Activated CD8-positive, alpha-beta T cell treated with anti-CD3 and anti-CD28 coated beads for 36 hours (primary cell): Measurements from ENCODE around the gene EPN1. TPM values are rescaled to one million over a fixed set of nuclear protein-coding genes. Genes with fewer than 3 reads are reported as not detected.
"Not testable (repeated sequence)": the region's sequence is repeated elsewhere in the genome, so short reads cannot be mapped to it uniquely, and the experiment has no call there.

Source experiments
- ATAC-seq: fragments of 200-7000 bp; cut with Tn5 transposase; one replicate; pipeline ENCODE4 v1.10.0; 2021; ENCODE audit warnings: mild to moderate bottlenecking, moderate library complexity
- CTCF ChIA-PET: fragments of 350-600 bp; sonication (Branson Sonifier 250); formaldehyde crosslinking; loops from one replicate; lab custom pipeline; 2021; ENCODE audit warnings: antibody characterized with exemption; lab: Charles Lee
- POLR2A ChIA-PET: fragments of 350-600 bp; sonication (Branson Sonifier 250); formaldehyde crosslinking; loops from one replicate; lab custom pipeline; 2021; ENCODE audit warnings: antibody characterized with exemption; lab: Charles Lee
- DNase-seq: peaks from one replicate; pipeline ENCODE4 v3.0.0-alpha.2; 2020
- H3K27ac Mint-ChIP-seq: one replicate; pipeline ENCODE4 v1.8.0; 2021; ENCODE audit warnings: mild to moderate bottlenecking, mixed read lengths
- H3K27me3 Mint-ChIP-seq: one replicate; pipeline ENCODE4 v1.8.0; 2021; ENCODE audit warnings: mixed read lengths
- H3K36me3 Mint-ChIP-seq: one replicate; pipeline ENCODE4 v1.8.0; 2021; ENCODE audit warnings: low read depth, mixed read lengths
- H3K4me1 Mint-ChIP-seq: one replicate; pipeline ENCODE4 v1.8.0; 2021; ENCODE audit warnings: low read depth, mixed read lengths
- H3K4me3 Mint-ChIP-seq: one replicate; pipeline ENCODE4 v1.8.0; 2021; ENCODE audit warnings: mild to moderate bottlenecking, moderate library complexity, mixed read lengths
- H3K9me3 Mint-ChIP-seq: one replicate; pipeline ENCODE4 v1.8.0; 2021; ENCODE audit warnings: mixed read lengths
- CTCF ChIP-seq: fragments of 200-600 bp; IDR thresholded peaks from one replicate; pipeline ENCODE4 v1.8.0; 2022; ENCODE audit warnings: antibody characterized with exemption, mild to moderate bottlenecking
- intact Hi-C: fragments of 100-400 bp; cut with micrococcal nuclease; formaldehyde crosslinking; loops from one replicate; pipeline ENCODE4 v1.10.0; 2022
- total RNA-seq, 2 experiments: library from RNA; stranded (reverse); gene quantifications; one replicate each; pipeline ENCODE4 v1.2.3, GENCODE V29; 2021

The EPN1 gene
- total RNA-seq, 2 experiments from 2014 or later, result 36.2 to 37.7 TPM

- H3K27me3 Mint-ChIP-seq, result peaks cover 39% of the 10 kb centered on the region
- H3K36me3 Mint-ChIP-seq, result no peaks in the 10 kb centered on the region
- POLR2A ChIA-PET, result no interaction called here
- no peak overlapping the region for H3K4me3 Mint-ChIP-seq
- intact Hi-C loops, result no loop called here
- ATAC-seq (no peak), DNase-seq (no peak)
- no peak for TF ChIP-seq CTCF
- H3K4me1 Mint-ChIP-seq, result no peaks in the 10 kb centered on the region
- no peak overlapping the region for H3K27ac Mint-ChIP-seq
- CTCF ChIA-PET, result no interaction called here
- peaks cover 14% of the 10 kb centered on the region for H3K9me3 Mint-ChIP-seq
Measured at GRCh38 chr19:55720801-55721200, 45.8 kb downstream of the EPN1 start.

- ATAC-seq, result no peak
- no peak for DNase-seq
- H3K9me3 Mint-ChIP-seq, result peaks cover 14% of the 10 kb centered on the region
- TF ChIP-seq CTCF, result no peak
- H3K27ac Mint-ChIP-seq, result no peak overlapping the region
- intact Hi-C loops, result no loop called here
- H3K4me3 Mint-ChIP-seq, result no peak overlapping the region
- CTCF ChIA-PET, result no interaction called here
- no peaks in the 10 kb centered on the region for H3K36me3 Mint-ChIP-seq
- no peaks in the 10 kb centered on the region for H3K4me1 Mint-ChIP-seq
- POLR2A ChIA-PET, result no interaction called here
- H3K27me3 Mint-ChIP-seq, result peaks cover 26% of the 10 kb centered on the region
Measured at GRCh38 chr19:55723491-55723890, 48.5 kb downstream of the EPN1 start.

GRCh38 chr19:55730378-55730777, 55.4 kb downstream of the EPN1 start:
- POLR2A ChIA-PET, H3K4me1 Mint-ChIP-seq, H3K4me3 Mint-ChIP-seq, DNase-seq, H3K9me3 Mint-ChIP-seq, intact Hi-C loops, H3K36me3 Mint-ChIP-seq, H3K27me3 Mint-ChIP-seq, ATAC-seq, H3K27ac Mint-ChIP-seq: not testable (repeated sequence)
- CTCF ChIA-PET, result interaction anchor here (1.1 kb wide), 1 partner anchor 27 kb away, joined by 3 read pairs; no protein-coding TSS in a partner anchor

DNA sequence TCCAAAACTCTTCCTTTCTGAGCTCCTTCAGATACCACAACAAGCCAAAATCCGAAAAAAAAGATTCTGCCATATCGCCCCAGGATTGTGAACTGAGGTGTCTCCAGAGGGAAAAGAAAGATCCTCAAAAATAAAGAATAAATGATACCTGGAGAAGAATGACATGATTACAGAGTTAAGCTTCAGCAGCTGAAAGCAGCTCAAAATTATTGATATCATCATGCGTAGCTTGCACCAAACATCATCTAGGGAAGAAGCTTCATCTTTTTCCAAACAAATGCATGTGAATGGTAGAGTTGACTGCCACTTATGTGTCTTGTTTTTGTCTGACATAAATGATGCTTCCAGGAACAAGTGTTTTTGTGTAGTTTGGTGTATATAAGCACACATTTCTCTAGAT, 63.3 kb downstream of the EPN1 start, which contains the start of gene NLRP9:
NLRP9 (minus strand) TSS at position 101 of the 400 bp plus-strand sequence; CDS start at position 73, 28 bp downstream.
- CTCF ChIA-PET, result no interaction called here
- no peaks in the 10 kb centered on the region for H3K36me3 Mint-ChIP-seq

GRCh38 chr19:55750715-55751114, 75.7 kb downstream of the EPN1 start:
- CTCF ChIA-PET, result no interaction called here
- no peak overlapping the region for H3K27ac Mint-ChIP-seq
- POLR2A ChIA-PET, result no interaction called here
- no peaks in the 10 kb centered on the region for H3K9me3 Mint-ChIP-seq
- intact Hi-C loops, result no loop called here
- no peaks in the 10 kb centered on the region for H3K36me3 Mint-ChIP-seq
- peaks cover 10% of the 10 kb centered on the region for H3K27me3 Mint-ChIP-seq
- ATAC-seq, result no peak
- no peaks in the 10 kb centered on the region for H3K4me1 Mint-ChIP-seq
- no peak overlapping the region for H3K4me3 Mint-ChIP-seq
- DNase-seq, result no peak
- no peak for TF ChIP-seq CTCF

More for the DNA sequence above, 63.3 kb downstream of the EPN1 start, which contains the start of gene NLRP9:
- TF ChIP-seq CTCF, result no peak
- H3K4me1 Mint-ChIP-seq, result no peaks in the 10 kb centered on the region
- H3K9me3 Mint-ChIP-seq, result no peaks in the 10 kb centered on the region
- POLR2A ChIA-PET, result no interaction called here
- intact Hi-C loops, result no loop called here
- H3K27me3 Mint-ChIP-seq, result peaks cover 8% of the 10 kb centered on the region
- ATAC-seq (no peak), DNase-seq (no peak)
- no peak within 1 kb of the TSS for H3K4me3 Mint-ChIP-seq
- no peak within 1 kb of the TSS for H3K27ac Mint-ChIP-seq

GRCh38 chr19:55753401-55753800, 78.4 kb downstream of the EPN1 start:
- no peak for ATAC-seq
- Mint-ChIP-seq H3K4me3 (no peak overlapping the region), H3K27me3 (peaks cover 18% of the 10 kb centered on the region), H3K9me3 (no peaks in the 10 kb centered on the region), H3K36me3 (no peaks in the 10 kb centered on the region), H3K4me1 (no peaks in the 10 kb centered on the region), H3K27ac (no peak overlapping the region)
- ChIA-PET POLR2A (no interaction called here), CTCF (no interaction called here)
- no peak for DNase-seq
- intact Hi-C loops, result no loop called here
- no peak for TF ChIP-seq CTCF

DNA sequence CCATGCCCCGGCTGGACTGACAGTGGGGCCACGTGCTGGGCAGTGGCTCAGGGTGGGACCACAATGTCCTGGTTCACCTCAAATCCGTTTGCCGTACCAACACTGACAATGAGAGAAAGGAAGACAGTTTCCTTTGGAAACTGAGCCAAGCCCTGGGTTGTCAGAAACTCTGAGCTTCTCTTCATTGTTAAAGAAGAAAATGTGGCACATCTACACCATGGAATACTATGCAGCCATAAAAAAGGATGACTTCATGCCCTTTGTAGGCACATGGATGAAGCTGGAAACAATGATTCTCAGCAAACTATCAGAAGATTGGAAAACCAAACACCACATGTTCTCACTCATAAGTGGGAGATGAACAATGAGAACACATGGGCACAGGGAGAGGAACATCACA, 81.8 kb downstream of the EPN1 start:
- CTCF ChIA-PET, DNase-seq, ATAC-seq, H3K4me3 Mint-ChIP-seq, H3K36me3 Mint-ChIP-seq, H3K27ac Mint-ChIP-seq, H3K4me1 Mint-ChIP-seq, H3K9me3 Mint-ChIP-seq, POLR2A ChIA-PET, intact Hi-C loops: not testable (repeated sequence)
- H3K27me3 Mint-ChIP-seq, result peaks cover 23% of the 10 kb centered on the region

- CTCF ChIA-PET, H3K4me3 Mint-ChIP-seq, H3K36me3 Mint-ChIP-seq, ATAC-seq, H3K27ac Mint-ChIP-seq, intact Hi-C loops, H3K9me3 Mint-ChIP-seq, POLR2A ChIA-PET, DNase-seq, H3K4me1 Mint-ChIP-seq: not testable (repeated sequence)
- H3K27me3 Mint-ChIP-seq, result peaks cover 23% of the 10 kb centered on the region
Measured at GRCh38 chr19:55758797-55759196, 83.8 kb downstream of the EPN1 start, which contains the start of gene RFPL4A. TSS of gene RFPL4A (plus strand) at chr19:55759097. CDS start at chr19:55761801, 2,704 bp downstream.
